ENCODE data around the gene APLF. TPM values are rescaled to one million over a fixed set of nuclear protein-coding genes. Genes with fewer than 3 reads are reported as not detected.

The APLF gene
- total RNA-seq, 4 donors from 2014 or later = 0.70 to 9.1 (median 2.0) TPM

DNA sequence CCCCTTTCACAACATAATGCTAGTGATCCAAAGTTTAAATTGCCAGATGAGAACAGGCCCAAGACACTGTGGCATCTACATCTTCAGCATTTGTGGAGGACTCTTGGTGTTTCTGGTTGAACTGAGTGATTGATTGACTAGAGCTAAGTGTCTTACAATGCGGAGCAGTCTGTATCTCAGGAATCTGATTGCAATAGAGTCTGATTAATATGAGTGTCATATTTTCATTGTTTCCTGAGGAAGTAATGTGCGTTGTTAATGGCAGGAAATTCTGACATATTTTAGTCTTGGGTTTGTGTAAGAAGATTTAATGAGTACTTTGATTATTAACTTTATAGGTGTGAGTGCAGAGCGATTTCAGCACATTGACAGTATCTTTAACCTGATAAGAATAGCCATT, 94.0 kb downstream of the APLF start:
- no peaks in the 10 kb centered on the region for H3K27me3 ChIP-seq
- no peaks in the 10 kb centered on the region for H3K9me3 ChIP-seq
- H3K27ac ChIP-seq = no peak overlapping the region
- TF ChIP-seq POLR2A (IDR thresholded peaks at IDR 0.05) (no peak), CTCF (IDR thresholded peaks at IDR 0.05) (no peak)
- DNase-seq = no peak
- H3K4me1 ChIP-seq = no peaks in the 10 kb centered on the region
- no peak overlapping the region for H3K4me3 ChIP-seq
- H3K36me3 ChIP-seq = no peaks in the 10 kb centered on the region

GRCh38 chr2:68562934-68563333, 95.5 kb downstream of the APLF start:
- DNase-seq = no peak
- Histone ChIP-seq H3K36me3 (no peaks in the 10 kb centered on the region), H3K9me3 (no peaks in the 10 kb centered on the region), H3K27me3 (no peaks in the 10 kb centered on the region), H3K4me1 (no peaks in the 10 kb centered on the region), H3K27ac (no peak overlapping the region), H3K4me3 (no peak overlapping the region)
- no peak for TF ChIP-seq POLR2A (IDR thresholded peaks at IDR 0.05)
- TF ChIP-seq CTCF (IDR thresholded peaks at IDR 0.05) = no peak

GRCh38 chr2:68564426-68564825, 97.0 kb downstream of the APLF start:
- Histone ChIP-seq H3K27me3 (no peaks in the 10 kb centered on the region), H3K36me3 (no peaks in the 10 kb centered on the region), H3K4me1 (no peaks in the 10 kb centered on the region), H3K9me3 (no peaks in the 10 kb centered on the region), H3K27ac (no peak overlapping the region), H3K4me3 (no peak overlapping the region)
- TF ChIP-seq CTCF (IDR thresholded peaks at IDR 0.05) (no peak), POLR2A (IDR thresholded peaks at IDR 0.05) (no peak)
- DNase-seq = no peak

- H3K36me3 ChIP-seq = no peaks in the 10 kb centered on the region
- H3K9me3 ChIP-seq = no peaks in the 10 kb centered on the region
- TF ChIP-seq POLR2A (IDR thresholded peaks at IDR 0.05) (no peak), CTCF (IDR thresholded peaks at IDR 0.05) (no peak)
- no peaks in the 10 kb centered on the region for H3K27me3 ChIP-seq
- no peak for DNase-seq
- H3K4me1 ChIP-seq = no peaks in the 10 kb centered on the region
- no peak overlapping the region for H3K27ac ChIP-seq
- H3K4me3 ChIP-seq = no peak overlapping the region
Measured at GRCh38 chr2:68565273-68565672, 97.9 kb downstream of the APLF start.

GRCh38 chr2:68565858-68566257, 98.5 kb downstream of the APLF start:
- no peaks in the 10 kb centered on the region for H3K4me1 ChIP-seq

More at GRCh38 chr2:68565858-68566257, 98.5 kb downstream of the APLF start:
- no peaks in the 10 kb centered on the region for H3K9me3 ChIP-seq
- H3K4me3 ChIP-seq = no peak overlapping the region
- no peaks in the 10 kb centered on the region for H3K36me3 ChIP-seq
- no peak overlapping the region for H3K27ac ChIP-seq
- DNase-seq = no peak
- no peak for TF ChIP-seq POLR2A (IDR thresholded peaks at IDR 0.05)
- TF ChIP-seq CTCF (IDR thresholded peaks at IDR 0.05) = no peak
- H3K27me3 ChIP-seq = no peaks in the 10 kb centered on the region
